Neural cell (in vitro differentiated cells): ENCODE data around the gene RASGRP2. TPM values are rescaled to one million over a fixed set of nuclear protein-coding genes. Genes with fewer than 3 reads are reported as not detected.

ENCODE experiments used
- H2AFZ ChIP-seq: fragments of 200-600, 300-800 bp; sonication (generic), shearing (Covaris generic); 2 replicates; pipeline ENCODE4 v1.6.0; 2014; ENCODE audit warnings: low read depth, mild to moderate bottlenecking, antibody characterized with exemption, low read length, moderate library complexity
- H3F3A ChIP-seq: fragments of 200-600 bp; shearing (Covaris generic); 2 replicates; pipeline ENCODE4 v1.6.1; 2016; ENCODE audit warnings: mild to moderate bottlenecking, moderate library complexity, mixed read lengths, antibody characterized with exemption, low read length; ENCODE audit not compliant: insufficient read depth, poor library complexity, severe bottlenecking
- H3K27ac ChIP-seq: fragments of 200-600, 300-800 bp; sonication (generic), shearing (Covaris generic); 2 replicates; pipeline ENCODE4 v1.5.1; 2014; ENCODE audit warnings: mild to moderate bottlenecking, low read length, moderate library complexity
- H3K27me3 ChIP-seq: fragments of 300-800, 200-600 bp; sonication (generic), shearing (Covaris generic); 2 replicates; pipeline ENCODE4 v1.6.0; 2014; ENCODE audit warnings: mild to moderate bottlenecking, low read depth, low read length, moderate library complexity; ENCODE audit not compliant: insufficient read depth
- H3K36me3 ChIP-seq: fragments of 300-800, 200-600 bp; sonication (generic), shearing (Covaris generic); 2 replicates; pipeline ENCODE4 v1.5.1; 2014; ENCODE audit warnings: mild to moderate bottlenecking, antibody characterized with exemption, low read length, moderate library complexity; ENCODE audit not compliant: insufficient read depth
- H3K4me2 ChIP-seq: fragments of 300-800, 200-600 bp; sonication (generic), shearing (Covaris generic); 2 replicates; pipeline ENCODE4 v1.6.0; 2014; ENCODE audit warnings: mild to moderate bottlenecking, low read length
- H3K4me3 ChIP-seq: fragments of 300-800, 200-600 bp; sonication (generic), shearing (Covaris generic); 2 replicates; pipeline ENCODE4 v1.5.1; 2014; ENCODE audit warnings: mild to moderate bottlenecking, low read length, moderate library complexity
- H3K79me2 ChIP-seq: fragments of 200-600 bp; shearing (Covaris generic); replicated peaks from 2 replicates; pipeline ENCODE4 v1.6.0; 2014; ENCODE audit warnings: mild to moderate bottlenecking, low read length, moderate library complexity; ENCODE audit not compliant: insufficient read depth
- H3K9ac ChIP-seq: fragments of 300-800, 200-600 bp; sonication (generic), shearing (Covaris generic); 2 replicates; pipeline ENCODE4 v1.6.1; 2016; ENCODE audit warnings: mild to moderate bottlenecking, low read length, mixed read lengths
- H3K9me2 ChIP-seq: fragments of 200-600 bp; shearing (Covaris generic); 2 replicates; pipeline ENCODE4 v1.6.1; 2016; ENCODE audit warnings: mild to moderate bottlenecking, low read length, mixed read lengths; ENCODE audit not compliant: insufficient read depth
- H3K9me3 ChIP-seq: fragments of 200-600, 300-800 bp; sonication (generic), shearing (Covaris generic); 2 replicates; pipeline ENCODE4 v1.6.1; 2016; ENCODE audit warnings: mild to moderate bottlenecking, mixed run types, low read length, moderate library complexity, mixed read lengths
- H4K20me1 ChIP-seq: fragments of 200-600 bp; shearing (Covaris generic); 2 replicates; pipeline ENCODE4 v1.6.1; 2016; ENCODE audit warnings: mild to moderate bottlenecking, mixed run types; ENCODE audit not compliant: insufficient read depth
- EP300 ChIP-seq: fragments of 450-650 bp; conservative IDR thresholded peaks from 2 replicates; pipeline ENCODE4 v1.6.1; 2014; ENCODE audit warnings: antibody characterized with exemption, mild to moderate bottlenecking, moderate library complexity; ENCODE audit not compliant: poor library complexity, severe bottlenecking
- EZH2 ChIP-seq: fragments of 200-600, 300-800 bp; shearing (Covaris generic), sonication (generic); IDR thresholded peaks from 2 replicates; pipeline ENCODE4 v1.6.1; 2014; ENCODE audit warnings: antibody characterized with exemption, low read length, borderline replicate concordance, mild to moderate bottlenecking; ENCODE audit not compliant: insufficient read depth, poor library complexity, severe bottlenecking
- MXI1 ChIP-seq: fragments of 450-650 bp; conservative IDR thresholded peaks from 2 replicates; pipeline ENCODE4 v1.6.1; 2014; ENCODE audit warnings: antibody characterized with exemption, mild to moderate bottlenecking; ENCODE audit not compliant: poor library complexity, severe bottlenecking
- POLR2AphosphoS5 ChIP-seq: IDR thresholded peaks from 2 replicates; pipeline ENCODE4 v1.6.1; 2012
- RAD21 ChIP-seq: fragments of 450-650 bp; conservative IDR thresholded peaks from 2 replicates; pipeline ENCODE4 v1.6.1; 2014; ENCODE audit warnings: antibody characterized with exemption, mild to moderate bottlenecking, moderate library complexity
- SMC3 ChIP-seq: fragments of 450-650 bp; conservative IDR thresholded peaks from 2 replicates; pipeline ENCODE4 v1.6.1; 2014; ENCODE audit warnings: antibody characterized with exemption, mild to moderate bottlenecking, moderate library complexity; ENCODE audit not compliant: poor library complexity
- TAF1 ChIP-seq: IDR thresholded peaks from 2 replicates; pipeline ENCODE4 v1.6.1; 2012; ENCODE audit warnings: low read depth
- polyA minus RNA-seq: library from RNA; depleted of rRNA, polyadenylated mRNA; stranded (reverse); fragments of >200 nt; gene quantifications from 2 replicates; pipeline ENCODE4 v1.2.3, GENCODE V29; 2014
- polyA plus RNA-seq: library from polyadenylated mRNA; depleted of rRNA; stranded (reverse); fragments of >200 nt; gene quantifications from 2 replicates; pipeline ENCODE4 v1.2.3, GENCODE V29; 2014
- TF ChIP-seq, protein P1 (sequence below): IDR thresholded peaks from 2 replicates; pipeline ENCODE4 v1.6.1; 2012; ENCODE audit warnings: borderline replicate concordance
- TF ChIP-seq, protein P2 (sequence below): fragments of 450-650 bp; IDR thresholded peaks from 2 replicates; pipeline ENCODE4 v1.5.1; 2014; ENCODE audit warnings: antibody characterized with exemption, mild to moderate bottlenecking, moderate library complexity; ENCODE audit not compliant: poor library complexity, severe bottlenecking

Gene RASGRP2
- polyA plus RNA-seq (4.5 and 13.9 TPM in 2 replicates), polyA minus RNA-seq (2.9 and 4.4 TPM in 2 replicates)

DNA sequence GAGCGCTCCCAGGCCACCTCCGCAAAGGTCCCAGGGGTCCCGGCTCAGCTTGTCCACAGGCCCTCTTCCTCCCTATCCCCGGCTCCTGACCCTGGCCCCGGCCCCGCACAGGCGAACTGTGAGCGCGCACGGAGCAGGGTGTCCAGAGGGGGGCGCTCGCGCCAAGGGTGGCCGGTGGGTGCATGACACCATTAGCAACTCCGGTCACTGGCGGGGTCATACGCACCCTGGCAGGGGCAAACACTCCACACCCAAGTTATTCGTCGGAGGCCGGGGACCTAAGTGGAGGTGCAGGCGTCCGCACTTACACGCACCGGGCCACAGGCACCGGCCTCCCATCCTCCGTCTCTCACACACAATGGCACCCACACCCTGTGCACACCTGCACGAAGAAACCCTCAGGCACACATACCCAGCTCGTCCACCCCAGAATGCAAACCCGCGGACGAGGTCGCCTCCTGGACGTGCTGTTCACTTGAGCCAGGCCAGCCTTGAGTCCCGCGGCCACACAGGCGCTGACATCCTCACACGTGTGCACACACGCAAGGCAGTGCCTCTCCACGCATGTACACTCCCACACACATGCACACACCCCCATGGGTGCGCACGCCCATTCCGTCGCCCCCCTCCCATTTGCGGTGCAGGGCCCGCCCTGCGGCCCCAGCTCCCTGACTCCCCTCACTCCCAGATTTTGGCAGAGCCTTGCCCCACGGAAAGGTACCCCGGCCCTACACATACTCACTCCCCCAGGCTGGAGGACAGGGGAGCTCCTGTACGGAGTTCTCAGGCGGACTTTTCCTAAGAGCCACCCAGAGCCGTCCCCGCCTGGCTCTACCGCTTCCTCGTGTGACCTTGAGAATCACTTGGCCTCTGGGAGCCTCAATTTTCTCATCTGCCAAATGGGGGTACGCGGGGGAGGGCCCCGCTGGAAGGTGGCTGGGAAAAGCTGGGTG, at the start of gene RASGRP2:
TSS of gene RASGRP2 (minus strand) at position 552 of the 953 bp plus-strand sequence. CDS start 1,276 bp downstream, outside the sequence.
- no peak within 1 kb of the TSS for H2AFZ ChIP-seq
- no peaks in the 10 kb centered on the region for H3K9me2 ChIP-seq
- H3F3A ChIP-seq = no peaks in the 10 kb centered on the region
- H3K4me3 ChIP-seq = peak within 1 kb of the TSS; percentile 65
- H3K36me3 ChIP-seq = no peaks in the 10 kb centered on the region
- no peaks in the 10 kb centered on the region for H3K79me2 ChIP-seq
- no peak within 1 kb of the TSS for H3K27ac ChIP-seq
- TF ChIP-seq EP300 (no peak), TAF1 (no peak), EZH2 (peak; percentile 65), MXI1 (no peak), SMC3 (peak; percentile 23), POLR2AphosphoS5 (no peak), RAD21 (peak; percentile 12)
- TF ChIP-seq, protein P1, sequence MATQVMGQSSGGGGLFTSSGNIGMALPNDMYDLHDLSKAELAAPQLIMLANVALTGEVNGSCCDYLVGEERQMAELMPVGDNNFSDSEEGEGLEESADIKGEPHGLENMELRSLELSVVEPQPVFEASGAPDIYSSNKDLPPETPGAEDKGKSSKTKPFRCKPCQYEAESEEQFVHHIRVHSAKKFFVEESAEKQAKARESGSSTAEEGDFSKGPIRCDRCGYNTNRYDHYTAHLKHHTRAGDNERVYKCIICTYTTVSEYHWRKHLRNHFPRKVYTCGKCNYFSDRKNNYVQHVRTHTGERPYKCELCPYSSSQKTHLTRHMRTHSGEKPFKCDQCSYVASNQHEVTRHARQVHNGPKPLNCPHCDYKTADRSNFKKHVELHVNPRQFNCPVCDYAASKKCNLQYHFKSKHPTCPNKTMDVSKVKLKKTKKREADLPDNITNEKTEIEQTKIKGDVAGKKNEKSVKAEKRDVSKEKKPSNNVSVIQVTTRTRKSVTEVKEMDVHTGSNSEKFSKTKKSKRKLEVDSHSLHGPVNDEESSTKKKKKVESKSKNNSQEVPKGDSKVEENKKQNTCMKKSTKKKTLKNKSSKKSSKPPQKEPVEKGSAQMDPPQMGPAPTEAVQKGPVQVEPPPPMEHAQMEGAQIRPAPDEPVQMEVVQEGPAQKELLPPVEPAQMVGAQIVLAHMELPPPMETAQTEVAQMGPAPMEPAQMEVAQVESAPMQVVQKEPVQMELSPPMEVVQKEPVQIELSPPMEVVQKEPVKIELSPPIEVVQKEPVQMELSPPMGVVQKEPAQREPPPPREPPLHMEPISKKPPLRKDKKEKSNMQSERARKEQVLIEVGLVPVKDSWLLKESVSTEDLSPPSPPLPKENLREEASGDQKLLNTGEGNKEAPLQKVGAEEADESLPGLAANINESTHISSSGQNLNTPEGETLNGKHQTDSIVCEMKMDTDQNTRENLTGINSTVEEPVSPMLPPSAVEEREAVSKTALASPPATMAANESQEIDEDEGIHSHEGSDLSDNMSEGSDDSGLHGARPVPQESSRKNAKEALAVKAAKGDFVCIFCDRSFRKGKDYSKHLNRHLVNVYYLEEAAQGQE = no peak
- TF ChIP-seq, protein P2, sequence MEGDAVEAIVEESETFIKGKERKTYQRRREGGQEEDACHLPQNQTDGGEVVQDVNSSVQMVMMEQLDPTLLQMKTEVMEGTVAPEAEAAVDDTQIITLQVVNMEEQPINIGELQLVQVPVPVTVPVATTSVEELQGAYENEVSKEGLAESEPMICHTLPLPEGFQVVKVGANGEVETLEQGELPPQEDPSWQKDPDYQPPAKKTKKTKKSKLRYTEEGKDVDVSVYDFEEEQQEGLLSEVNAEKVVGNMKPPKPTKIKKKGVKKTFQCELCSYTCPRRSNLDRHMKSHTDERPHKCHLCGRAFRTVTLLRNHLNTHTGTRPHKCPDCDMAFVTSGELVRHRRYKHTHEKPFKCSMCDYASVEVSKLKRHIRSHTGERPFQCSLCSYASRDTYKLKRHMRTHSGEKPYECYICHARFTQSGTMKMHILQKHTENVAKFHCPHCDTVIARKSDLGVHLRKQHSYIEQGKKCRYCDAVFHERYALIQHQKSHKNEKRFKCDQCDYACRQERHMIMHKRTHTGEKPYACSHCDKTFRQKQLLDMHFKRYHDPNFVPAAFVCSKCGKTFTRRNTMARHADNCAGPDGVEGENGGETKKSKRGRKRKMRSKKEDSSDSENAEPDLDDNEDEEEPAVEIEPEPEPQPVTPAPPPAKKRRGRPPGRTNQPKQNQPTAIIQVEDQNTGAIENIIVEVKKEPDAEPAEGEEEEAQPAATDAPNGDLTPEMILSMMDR = peak; percentile 64
- peak within 1 kb of the TSS; percentile 61 for H3K9ac ChIP-seq
- peaks cover 49% of the 10 kb centered on the region for H3K27me3 ChIP-seq
- no peaks in the 10 kb centered on the region for H3K9me3 ChIP-seq
- peak within 1 kb of the TSS; percentile 62 for H3K4me2 ChIP-seq
- H4K20me1 ChIP-seq = no peaks in the 10 kb centered on the region

DNA sequence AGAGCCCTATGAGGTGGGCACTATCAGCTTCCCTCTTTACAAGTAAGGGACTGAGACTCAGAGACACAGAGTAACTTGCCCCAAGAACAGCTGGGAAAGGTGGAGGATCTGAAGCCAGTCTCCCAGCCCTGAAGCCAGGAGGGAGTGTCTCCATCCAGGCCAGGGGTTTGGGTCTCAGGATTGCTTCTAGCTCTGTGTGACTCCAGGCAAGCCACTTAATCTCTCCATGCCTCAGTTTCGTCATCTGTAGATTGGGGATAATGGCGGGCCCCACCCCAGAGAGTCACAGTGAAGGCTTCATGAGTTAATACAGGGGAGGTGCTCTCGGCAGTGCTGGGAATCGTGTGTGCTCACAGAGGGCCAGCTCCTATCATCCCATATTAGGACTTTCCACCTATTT, 48.5 kb upstream of the RASGRP2 start:
- no peak for TF ChIP-seq MXI1
- TF ChIP-seq, protein P2 = no peak
- no peak for TF ChIP-seq EP300
- no peak for TF ChIP-seq POLR2AphosphoS5
- no peak for TF ChIP-seq TAF1
- no peak for TF ChIP-seq SMC3
- no peak for TF ChIP-seq RAD21
- TF ChIP-seq, protein P1 = no peak
- TF ChIP-seq EZH2 = no peak
- no peaks in the 10 kb centered on the region for H4K20me1 ChIP-seq
- H3K9me2 ChIP-seq = no peaks in the 10 kb centered on the region
- H3K36me3 ChIP-seq = no peaks in the 10 kb centered on the region
- H3K79me2 ChIP-seq = no peaks in the 10 kb centered on the region
- H3K27me3 ChIP-seq = no peaks in the 10 kb centered on the region
- no peak overlapping the region for H3K4me2 ChIP-seq
- no peaks in the 10 kb centered on the region for H3F3A ChIP-seq
- H3K27ac ChIP-seq = no peak overlapping the region
- H3K9ac ChIP-seq = no peak overlapping the region
- H3K4me3 ChIP-seq = no peak overlapping the region
- H2AFZ ChIP-seq = no peak overlapping the region
- H3K9me3 ChIP-seq = no peaks in the 10 kb centered on the region
